ENCODE measurements around the gene BIRC7. TPM values are rescaled to one million over a fixed set of nuclear protein-coding genes. Genes with fewer than 3 reads are reported as not detected.

Gene BIRC7
- total RNA-seq, 1 experiment from 2014 or later, result 0.96 TPM

- no peak for ATAC-seq
- RAD21 ChIA-PET (ENCODE audit: low non-redundant PET in 1 of 2, low total read pairs in 2 of 2, uncharacterized antibody in 2 of 2, unreplicated experiment in 2 of 2), result no interaction called here
- H3K9ac ChIP-seq (ENCODE audit: low read length), result no peak overlapping the region
- peaks cover 14% of the 10 kb centered on the region; the same call in 1 of the 2 replicates for H4K20me1 ChIP-seq (ENCODE audit: insufficient read depth)
- no peaks in the 10 kb centered on the region for H3K9me3 ChIP-seq (ENCODE audit: control insufficient read depth in 1 of 2, insufficient read depth in 1 of 2, low read depth in 1 of 2, low read length in 2 of 2)
- intact Hi-C loops (cut with micrococcal nuclease), result no loop called here
- no peak overlapping the region for H3K4me3 ChIP-seq (replicated peaks in 1 of 2; ENCODE audit: low read depth in 1 of 2, low read length in 2 of 2)
- peaks cover 84% of the 10 kb centered on the region for H3K79me2 ChIP-seq (ENCODE audit: insufficient read depth, low read length)
- no peak overlapping the region for H3K27ac ChIP-seq (ENCODE audit: low read depth, low read length)
- no peaks in the 10 kb centered on the region for H3K27me3 ChIP-seq (ENCODE audit: insufficient read depth, low read length)
- no TSS peak for BruUV-seq (replicated peaks)
- POLR2A ChIA-PET, result no interaction called here
- no peak overlapping the region for H2AFZ ChIP-seq (ENCODE audit: low read depth, low read length, poor library complexity, severe bottlenecking)
- no peak for TF ChIP-seq EGR1 (IDR thresholded peaks at IDR 0.05; ENCODE audit: low read depth)
- TF ChIP-seq REST (IDR thresholded peaks at IDR 0.05; ENCODE audit: low read depth), result no peak
- TF ChIP-seq, protein P1, sequence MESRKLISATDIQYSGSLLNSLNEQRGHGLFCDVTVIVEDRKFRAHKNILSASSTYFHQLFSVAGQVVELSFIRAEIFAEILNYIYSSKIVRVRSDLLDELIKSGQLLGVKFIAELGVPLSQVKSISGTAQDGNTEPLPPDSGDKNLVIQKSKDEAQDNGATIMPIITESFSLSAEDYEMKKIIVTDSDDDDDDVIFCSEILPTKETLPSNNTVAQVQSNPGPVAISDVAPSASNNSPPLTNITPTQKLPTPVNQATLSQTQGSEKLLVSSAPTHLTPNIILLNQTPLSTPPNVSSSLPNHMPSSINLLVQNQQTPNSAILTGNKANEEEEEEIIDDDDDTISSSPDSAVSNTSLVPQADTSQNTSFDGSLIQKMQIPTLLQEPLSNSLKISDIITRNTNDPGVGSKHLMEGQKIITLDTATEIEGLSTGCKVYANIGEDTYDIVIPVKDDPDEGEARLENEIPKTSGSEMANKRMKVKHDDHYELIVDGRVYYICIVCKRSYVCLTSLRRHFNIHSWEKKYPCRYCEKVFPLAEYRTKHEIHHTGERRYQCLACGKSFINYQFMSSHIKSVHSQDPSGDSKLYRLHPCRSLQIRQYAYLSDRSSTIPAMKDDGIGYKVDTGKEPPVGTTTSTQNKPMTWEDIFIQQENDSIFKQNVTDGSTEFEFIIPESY (IDR thresholded peaks at IDR 0.05; ENCODE audit: extremely low read depth, insufficient replicate concordance, low read length), result no peak
- TF ChIP-seq TCF7L2 (IDR thresholded peaks at IDR 0.05; ENCODE audit: borderline replicate concordance, extremely low read depth, insufficient read depth, insufficient read length), result no peak
- no peak for DNase-seq (ENCODE audit: low read depth, low spot score)
- no peaks in the 10 kb centered on the region for H3K9me2 ChIP-seq (ENCODE audit: insufficient read depth)
- peaks cover 51 to 66% of the 10 kb centered on the region in 2 experiments for H3K36me3 ChIP-seq (ENCODE audit: control insufficient read depth in 1 of 2, insufficient read depth in 2 of 2, low read length in 2 of 2)
- H3K4me1 ChIP-seq (ENCODE audit: control insufficient read depth in 1 of 2, insufficient read depth in 2 of 2, low read length in 2 of 2), result peaks cover 13 to 20% of the 10 kb centered on the region in 2 experiments
- CTCF ChIA-PET, result interaction anchor here (0.7 kb wide), 1 partner anchor 22 kb away, joined by 3 read pairs; no protein-coding TSS in a partner anchor
- H3K4me2 ChIP-seq (ENCODE audit: low read length), result no peak overlapping the region
These were observed 23.3 kb upstream of the BIRC7 start for GRCh38 chr20:63212393-63212730.
